Endometrial microvascular endothelial cells (primary cell): Measurements from ENCODE around the gene SYNDIG1. TPM values are rescaled to one million over a fixed set of nuclear protein-coding genes. Genes with fewer than 3 reads are reported as not detected.

ENCODE experiments used
- in situ Hi-C: cut with HindIII; loops from 2 replicates; pipeline ENCODE4 v1.10.0; 2017; ENCODE audit warnings: low sequenced_read_pairs, low pct_unique_long_range_greater_than_20kb; ENCODE audit errors: inconsistent ontology term
- total RNA-seq: library from RNA; depleted of rRNA; stranded (reverse); fragments of >200 nt; gene quantifications from one replicate; pipeline ENCODE4 v1.2.3, GENCODE V29; 2015; ENCODE audit errors: inconsistent ontology term

Gene SYNDIG1
- total RNA-seq, 1 donor from 2014 or later: not detected

DNA sequence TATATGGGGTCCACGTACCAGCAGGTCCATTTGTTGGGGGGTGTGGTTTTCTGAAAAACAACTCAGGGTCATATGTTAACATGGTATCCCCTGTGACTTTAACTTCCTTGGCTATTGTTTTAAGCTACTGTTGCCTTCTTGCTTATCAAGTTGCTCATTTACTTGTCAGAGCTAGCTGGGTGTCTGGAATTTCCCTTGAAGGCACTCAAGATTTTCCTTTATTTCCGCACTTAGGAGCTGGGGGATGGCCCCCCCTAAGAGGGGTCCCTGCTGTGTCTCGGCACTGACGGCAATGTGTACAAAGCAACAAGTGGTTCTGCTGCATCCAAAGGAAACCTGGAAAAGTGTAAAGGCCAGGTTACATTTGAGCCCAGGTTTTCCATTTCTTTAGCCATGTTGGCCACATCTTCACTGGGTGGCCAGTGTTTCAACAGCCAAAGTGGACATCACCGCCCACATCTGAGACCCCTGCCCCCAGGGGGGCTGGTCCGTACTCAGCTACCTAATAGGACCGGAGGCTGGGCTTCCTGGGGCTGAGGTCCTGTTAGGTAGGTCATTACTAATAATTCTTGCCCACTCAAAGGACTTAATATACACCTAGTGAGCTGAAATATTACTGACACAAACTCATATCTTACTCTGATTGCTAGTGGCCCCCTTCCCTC lies 24.8 kb upstream of the SYNDIG1 start:
- in situ Hi-C loops: no loop called here

GRCh38 chr20:24445510-24446170 lies 23.8 kb upstream of the SYNDIG1 start:
- in situ Hi-C loops: no loop called here

GRCh38 chr20:24446811-24447210 lies 22.6 kb upstream of the SYNDIG1 start:
- in situ Hi-C loops: no loop called here

DNA sequence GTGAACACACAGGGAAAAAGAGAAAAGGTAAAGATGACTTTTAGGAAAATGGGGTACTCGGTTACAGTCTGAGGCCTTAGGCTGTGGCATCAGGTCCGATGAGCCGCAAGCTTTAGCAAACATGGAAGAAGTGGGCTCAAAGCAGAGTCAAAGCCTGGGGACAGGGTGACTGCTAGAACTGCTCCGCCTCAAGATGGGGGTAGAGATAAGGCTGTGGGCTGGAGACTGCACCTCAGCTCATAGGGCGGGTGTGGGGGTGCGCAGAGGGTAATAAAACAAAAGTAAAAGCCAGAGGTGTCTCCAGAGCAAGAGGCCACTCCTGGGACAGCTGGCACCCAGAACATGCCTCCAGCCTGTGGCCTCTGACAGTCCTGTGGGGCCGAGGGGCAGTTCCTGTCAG lies 21.3 kb upstream of the SYNDIG1 start:
- in situ Hi-C loops: no loop called here

GRCh38 chr20:24449026-24449720 lies 20.3 kb upstream of the SYNDIG1 start:
- in situ Hi-C loops: no loop called here

- in situ Hi-C loops: no loop called here
Measured at GRCh38 chr20:24450177-24450576, 19.3 kb upstream of the SYNDIG1 start.

- in situ Hi-C loops: no loop called here
Measured at GRCh38 chr20:24450624-24451376, 18.6 kb upstream of the SYNDIG1 start.

- in situ Hi-C loops: no loop called here
Measured at GRCh38 chr20:24451428-24451827, 18.0 kb upstream of the SYNDIG1 start.

DNA sequence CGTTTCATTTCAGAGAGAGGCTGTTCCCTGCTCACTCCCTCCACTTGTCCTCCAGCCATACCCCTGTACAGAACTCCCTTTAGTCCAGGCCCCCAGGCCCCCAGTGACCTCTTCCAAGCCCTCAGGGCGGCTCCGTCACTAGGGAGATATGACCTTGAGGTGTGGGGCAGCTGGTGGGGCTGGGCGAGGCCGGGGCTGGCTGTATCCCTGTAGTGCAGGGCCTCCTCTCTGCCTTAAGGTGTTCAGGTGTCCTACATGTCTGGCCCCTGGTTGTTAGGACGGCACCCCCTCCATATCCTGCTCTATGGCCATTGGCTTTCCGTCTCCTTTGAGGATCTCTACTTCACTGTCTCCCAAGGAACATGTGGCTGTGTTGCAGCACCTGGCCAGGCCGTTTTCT lies 17.4 kb upstream of the SYNDIG1 start:
- in situ Hi-C loops: no loop called here

- in situ Hi-C loops: no loop called here
Measured at GRCh38 chr20:24452498-24453127, 16.8 kb upstream of the SYNDIG1 start.

DNA sequence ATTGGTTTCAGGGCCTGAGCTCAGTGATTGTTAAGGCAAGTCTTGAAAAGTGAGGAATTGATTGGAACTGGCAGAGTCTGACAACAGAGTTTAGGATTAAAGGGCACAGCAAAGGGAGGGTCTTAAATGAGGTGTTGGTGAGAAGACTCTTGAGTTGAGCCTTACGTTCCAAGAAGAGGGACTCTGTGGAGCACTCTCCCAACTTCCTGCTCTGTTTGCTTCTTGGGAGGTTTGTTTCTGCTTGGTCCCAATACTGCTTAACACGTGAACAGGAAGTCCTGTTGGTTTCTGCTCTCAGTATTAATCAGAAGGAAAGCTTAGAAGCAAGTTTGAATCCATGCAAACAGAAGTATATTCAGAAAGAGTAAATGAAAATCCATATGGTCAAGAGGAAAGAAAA lies 15.6 kb upstream of the SYNDIG1 start:
- in situ Hi-C loops: no loop called here

DNA sequence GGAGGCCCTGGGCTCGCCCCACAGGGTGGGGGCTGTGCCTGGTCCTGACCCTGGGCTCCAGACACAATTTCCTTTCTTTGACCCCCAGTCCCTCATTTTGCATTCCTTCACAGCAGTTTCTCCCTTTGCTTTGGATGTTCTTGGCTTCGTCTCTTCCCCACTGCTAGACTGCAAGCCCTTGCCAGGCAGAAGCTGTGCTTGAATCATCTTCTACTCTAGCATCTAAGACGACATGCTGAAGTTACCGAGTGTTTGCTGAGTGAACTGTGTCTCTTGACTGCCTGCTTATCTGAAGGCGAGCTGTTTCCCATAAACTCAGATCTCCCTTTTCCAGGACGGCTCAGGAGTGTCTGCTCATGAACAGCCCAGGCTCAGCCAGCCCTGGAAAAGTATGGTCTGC lies 14.3 kb upstream of the SYNDIG1 start:
- in situ Hi-C loops: no loop called here

DNA sequence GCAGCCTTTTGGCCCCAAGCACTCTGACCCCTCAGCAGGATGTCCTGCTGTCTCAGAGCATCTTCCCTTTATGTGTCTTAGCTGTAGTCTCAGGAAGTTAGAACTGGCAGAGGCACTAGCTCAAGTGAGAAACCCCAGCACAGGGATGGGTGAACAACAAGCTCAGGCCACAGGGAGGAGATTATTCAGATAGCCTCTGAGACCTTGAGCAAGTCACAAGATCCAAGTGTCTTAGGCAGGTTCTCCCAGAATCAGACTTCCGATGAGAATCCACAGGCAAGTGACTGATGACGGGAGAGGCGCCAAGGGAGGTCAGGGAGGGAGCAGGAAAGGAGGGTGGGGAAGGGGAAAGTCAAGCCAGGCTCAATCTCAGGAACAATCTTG lies 13.0 kb upstream of the SYNDIG1 start:
- in situ Hi-C loops: no loop called here

DNA sequence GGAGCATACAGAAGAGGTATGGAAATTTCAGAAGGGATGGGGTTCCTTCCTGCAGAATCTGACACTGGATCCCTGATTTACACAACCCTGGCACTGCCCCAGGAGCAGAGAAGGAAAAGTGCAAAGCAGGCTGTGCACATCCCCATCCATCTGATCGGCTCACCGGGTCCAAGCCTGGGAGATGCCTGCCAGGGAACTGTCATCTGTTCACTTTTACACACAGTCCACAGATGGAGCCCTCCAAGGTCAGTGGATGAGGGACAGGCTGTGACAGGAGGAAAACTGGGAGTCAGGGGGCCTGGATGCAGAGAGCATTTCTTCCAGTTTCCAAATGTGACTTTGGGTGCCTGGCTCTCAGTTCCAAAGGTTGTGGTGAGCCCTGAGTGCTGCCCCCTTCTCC lies 11.0 kb upstream of the SYNDIG1 start:
- in situ Hi-C loops: no loop called here

DNA sequence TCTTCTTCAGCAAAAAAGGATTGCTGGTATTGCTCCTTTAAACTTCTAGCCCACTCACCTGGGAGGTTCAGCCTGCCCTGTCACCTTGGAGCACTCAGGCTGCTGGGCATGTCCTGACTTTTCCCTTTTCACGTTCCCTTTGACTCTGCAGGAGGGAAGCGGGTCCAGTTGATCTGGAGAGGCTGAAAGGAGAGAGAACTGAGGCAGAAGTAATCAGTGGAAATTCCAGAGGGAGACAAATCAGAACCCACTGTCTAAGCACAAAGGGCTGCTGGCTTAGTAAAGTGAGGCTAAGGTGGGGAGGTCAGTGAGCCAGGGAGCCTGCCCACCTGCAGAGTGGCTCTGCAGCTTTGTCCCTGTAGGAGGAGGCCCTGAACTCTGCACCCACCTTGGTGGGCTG lies 9.7 kb upstream of the SYNDIG1 start:
- in situ Hi-C loops: no loop called here

- in situ Hi-C loops: no loop called here
Measured at GRCh38 chr20:24460712-24461111, 8.7 kb upstream of the SYNDIG1 start.

DNA sequence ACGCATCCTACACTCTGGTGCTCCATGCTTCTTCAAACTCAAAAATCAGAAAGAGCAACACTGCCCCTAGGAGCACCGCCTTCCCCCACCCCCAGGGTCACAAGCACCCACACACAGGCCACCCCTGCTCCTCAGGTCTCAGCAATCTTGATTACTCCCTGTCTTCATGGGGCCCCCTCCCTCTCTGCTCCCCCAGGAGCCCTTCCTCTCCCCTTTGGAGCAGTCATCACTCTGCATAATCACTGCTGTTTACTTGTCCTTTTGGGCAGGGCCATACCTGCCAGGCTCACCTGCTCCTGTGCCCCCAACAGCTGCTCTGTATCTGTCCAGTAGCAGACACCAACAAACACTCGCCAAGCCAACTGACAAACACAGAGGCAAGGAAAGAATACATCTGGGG lies 7.6 kb upstream of the SYNDIG1 start:
- in situ Hi-C loops: no loop called here

GRCh38 chr20:24462460-24463010 lies 6.9 kb upstream of the SYNDIG1 start:
- in situ Hi-C loops: no loop called here

DNA sequence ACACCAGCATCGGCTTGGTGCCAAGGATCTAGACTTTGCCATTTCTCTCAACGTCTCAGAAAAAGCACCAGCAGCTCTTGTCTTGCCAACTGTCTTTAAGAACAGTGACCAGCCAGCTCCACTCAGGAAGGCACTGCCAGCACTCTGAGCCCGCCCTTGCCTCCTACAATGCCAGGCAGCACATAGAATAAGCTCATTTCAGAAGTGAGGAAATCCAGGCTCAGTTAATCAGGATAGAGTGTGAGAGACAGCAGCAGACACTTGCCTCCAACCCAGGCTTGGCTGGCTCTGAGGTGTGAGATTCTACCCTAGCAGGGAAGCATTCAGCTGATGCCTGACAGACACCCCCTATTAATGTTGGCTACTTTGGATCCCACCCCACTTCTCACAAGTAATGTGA lies 4.3 kb upstream of the SYNDIG1 start:
- in situ Hi-C loops: no loop called here
